ENCODE data around the gene CYFIP2. TPM values are rescaled to one million over a fixed set of nuclear protein-coding genes. Genes with fewer than 3 reads are reported as not detected.
A peak's percentile ranks its signal among the peaks of the same experiment; 100 is the strongest.

Gene CYFIP2
- total RNA-seq, 6 experiments from 2014 or later: 7.1 to 20.0 (median 9.7) TPM

GRCh38 chr5:157362502-157362901 lies 96.6 kb downstream of the CYFIP2 start:
- no peaks in the 10 kb centered on the region for H3K27me3 Mint-ChIP-seq (ENCODE audit: insufficient read depth)
- H3K27ac Mint-ChIP-seq: no peak overlapping the region
- no peak overlapping the region for H3K4me3 Mint-ChIP-seq
- no peak for DNase-seq
- peaks cover 50% of the 10 kb centered on the region for H3K4me1 Mint-ChIP-seq (ENCODE audit: low read depth)
- no peaks in the 10 kb centered on the region for H3K9me3 Mint-ChIP-seq
- peaks cover 5% of the 10 kb centered on the region; the same call in 1 of the 2 replicates for H3K36me3 Mint-ChIP-seq (ENCODE audit: low read depth)
- no peak for TF ChIP-seq CTCF (IDR thresholded peaks at IDR 0.05)

- H3K27ac Mint-ChIP-seq: no peak overlapping the region
- H3K36me3 Mint-ChIP-seq (ENCODE audit: low read depth): peaks cover 5% of the 10 kb centered on the region; the same call in 1 of the 2 replicates
- H3K4me1 Mint-ChIP-seq (ENCODE audit: low read depth): peaks cover 52% of the 10 kb centered on the region
- no peak for DNase-seq
- H3K27me3 Mint-ChIP-seq (ENCODE audit: insufficient read depth): no peaks in the 10 kb centered on the region
- H3K9me3 Mint-ChIP-seq: no peaks in the 10 kb centered on the region
- no peak overlapping the region for H3K4me3 Mint-ChIP-seq
- no peak for TF ChIP-seq CTCF (IDR thresholded peaks at IDR 0.05)
Measured at GRCh38 chr5:157362982-157363381, 97.1 kb downstream of the CYFIP2 start.

GRCh38 chr5:157365732-157366131 lies 99.8 kb downstream of the CYFIP2 start:
- Mint-ChIP-seq H3K27ac (no peak overlapping the region), H3K4me3 (no peak overlapping the region), H3K4me1 (ENCODE audit: low read depth) (peaks cover 51% of the 10 kb centered on the region), H3K27me3 (ENCODE audit: insufficient read depth) (no peaks in the 10 kb centered on the region), H3K36me3 (ENCODE audit: low read depth) (no peaks in the 10 kb centered on the region), H3K9me3 (no peaks in the 10 kb centered on the region)
- TF ChIP-seq CTCF (IDR thresholded peaks at IDR 0.05): no peak
- DNase-seq: no peak

DNA sequence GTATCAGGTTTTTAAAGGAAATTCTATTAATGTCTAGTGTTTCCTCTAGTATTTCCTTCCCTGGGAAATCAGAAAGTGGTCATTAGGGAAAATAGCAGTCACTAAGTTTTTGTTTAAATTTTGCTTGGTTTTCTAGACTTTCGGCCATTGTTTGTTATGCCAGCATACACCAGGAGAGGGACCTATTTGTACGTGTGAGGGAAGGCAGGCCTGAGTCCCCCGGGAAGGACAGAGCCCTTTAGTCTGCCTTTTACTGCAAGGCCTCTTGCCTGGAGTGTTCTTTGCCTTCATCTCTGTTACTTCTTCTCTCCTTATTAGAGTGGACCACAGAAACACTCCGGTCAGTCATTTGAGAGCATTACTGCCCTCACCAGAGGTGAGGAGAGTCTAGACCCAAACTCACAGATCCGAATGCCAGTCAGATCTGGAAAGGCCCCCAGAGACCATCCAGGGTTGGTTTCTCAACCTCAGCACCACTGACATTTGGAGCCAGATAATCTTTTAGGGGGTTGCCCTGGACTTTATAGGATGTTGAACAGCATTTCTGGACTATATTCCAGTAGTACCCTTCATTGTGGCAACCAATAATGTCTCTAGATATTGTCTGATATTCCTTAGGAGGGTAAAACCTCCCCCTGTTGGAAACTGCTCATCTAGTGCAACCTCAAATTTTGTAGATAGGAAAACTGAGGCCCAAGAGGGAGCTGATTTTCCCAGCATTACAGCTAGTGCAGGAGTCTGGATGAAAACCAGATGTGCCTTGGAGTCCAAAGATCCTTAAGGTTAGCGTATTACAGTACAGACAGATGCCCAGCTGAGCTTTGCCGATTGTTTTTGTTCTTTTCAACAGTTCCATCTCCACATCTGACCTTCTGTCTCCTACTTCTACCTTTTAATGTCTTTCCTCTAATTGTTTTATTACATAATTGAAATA lies 101.1 kb downstream of the CYFIP2 start:
- Mint-ChIP-seq H3K4me3 (no peak overlapping the region), H3K36me3 (ENCODE audit: low read depth) (no peaks in the 10 kb centered on the region), H3K27me3 (ENCODE audit: insufficient read depth) (no peaks in the 10 kb centered on the region), H3K4me1 (ENCODE audit: low read depth) (peaks cover 58% of the 10 kb centered on the region), H3K9me3 (no peaks in the 10 kb centered on the region), H3K27ac (0 out of 2 replicates have a peak overlapping the region, but pooled peaks have one; percentile 7)
- peak; percentile 40 for DNase-seq
- TF ChIP-seq CTCF (IDR thresholded peaks at IDR 0.05): peak; percentile 80

GRCh38 chr5:157369507-157369906 lies 103.6 kb downstream of the CYFIP2 start:
- TF ChIP-seq CTCF (IDR thresholded peaks at IDR 0.05): no peak
- Mint-ChIP-seq H3K36me3 (ENCODE audit: low read depth) (no peaks in the 10 kb centered on the region), H3K4me1 (ENCODE audit: low read depth) (peaks cover 62% of the 10 kb centered on the region), H3K4me3 (no peak overlapping the region), H3K9me3 (no peaks in the 10 kb centered on the region), H3K27me3 (ENCODE audit: insufficient read depth) (no peaks in the 10 kb centered on the region), H3K27ac (no peak overlapping the region)
- DNase-seq: no peak

All from HFFc6 (cell line).